ENCODE results near the gene LIPC. TPM values are rescaled to one million over a fixed set of nuclear protein-coding genes. Genes with fewer than 3 reads are reported as not detected.

Gene LIPC
- total RNA-seq, 1 donor from 2014 or later: not detected

GRCh38 chr15:58444658-58445332, 13.0 kb downstream of the LIPC start:
- Mint-ChIP-seq H3K4me1 (ENCODE audit: unreplicated experiment) (peaks cover 37% of the 10 kb centered on the region), H3K27ac (ENCODE audit: unreplicated experiment) (no peak overlapping the region), H3K4me3 (ENCODE audit: unreplicated experiment) (no peak overlapping the region), H3K27me3 (ENCODE audit: unreplicated experiment) (no peaks in the 10 kb centered on the region), H3K9me3 (ENCODE audit: unreplicated experiment) (no peaks in the 10 kb centered on the region), H3K36me3 (ENCODE audit: unreplicated experiment) (no peaks in the 10 kb centered on the region)
- TF ChIP-seq, protein P1, sequence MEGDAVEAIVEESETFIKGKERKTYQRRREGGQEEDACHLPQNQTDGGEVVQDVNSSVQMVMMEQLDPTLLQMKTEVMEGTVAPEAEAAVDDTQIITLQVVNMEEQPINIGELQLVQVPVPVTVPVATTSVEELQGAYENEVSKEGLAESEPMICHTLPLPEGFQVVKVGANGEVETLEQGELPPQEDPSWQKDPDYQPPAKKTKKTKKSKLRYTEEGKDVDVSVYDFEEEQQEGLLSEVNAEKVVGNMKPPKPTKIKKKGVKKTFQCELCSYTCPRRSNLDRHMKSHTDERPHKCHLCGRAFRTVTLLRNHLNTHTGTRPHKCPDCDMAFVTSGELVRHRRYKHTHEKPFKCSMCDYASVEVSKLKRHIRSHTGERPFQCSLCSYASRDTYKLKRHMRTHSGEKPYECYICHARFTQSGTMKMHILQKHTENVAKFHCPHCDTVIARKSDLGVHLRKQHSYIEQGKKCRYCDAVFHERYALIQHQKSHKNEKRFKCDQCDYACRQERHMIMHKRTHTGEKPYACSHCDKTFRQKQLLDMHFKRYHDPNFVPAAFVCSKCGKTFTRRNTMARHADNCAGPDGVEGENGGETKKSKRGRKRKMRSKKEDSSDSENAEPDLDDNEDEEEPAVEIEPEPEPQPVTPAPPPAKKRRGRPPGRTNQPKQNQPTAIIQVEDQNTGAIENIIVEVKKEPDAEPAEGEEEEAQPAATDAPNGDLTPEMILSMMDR (IDR thresholded peaks at IDR 0.05): no peak
- no peak for DNase-seq (ENCODE audit: extremely low spot score, unreplicated experiment)

- DNase-seq (ENCODE audit: extremely low spot score, unreplicated experiment): no peak
- Mint-ChIP-seq H3K27me3 (ENCODE audit: unreplicated experiment) (no peaks in the 10 kb centered on the region), H3K27ac (ENCODE audit: unreplicated experiment) (no peak overlapping the region), H3K4me1 (ENCODE audit: unreplicated experiment) (peaks cover 26% of the 10 kb centered on the region), H3K4me3 (ENCODE audit: unreplicated experiment) (no peak overlapping the region), H3K9me3 (ENCODE audit: unreplicated experiment) (no peaks in the 10 kb centered on the region), H3K36me3 (ENCODE audit: unreplicated experiment) (no peaks in the 10 kb centered on the region)
- TF ChIP-seq, protein P1 (IDR thresholded peaks at IDR 0.05): no peak
Observed at GRCh38 chr15:58445865-58446264, 14.1 kb downstream of the LIPC start.

DNA sequence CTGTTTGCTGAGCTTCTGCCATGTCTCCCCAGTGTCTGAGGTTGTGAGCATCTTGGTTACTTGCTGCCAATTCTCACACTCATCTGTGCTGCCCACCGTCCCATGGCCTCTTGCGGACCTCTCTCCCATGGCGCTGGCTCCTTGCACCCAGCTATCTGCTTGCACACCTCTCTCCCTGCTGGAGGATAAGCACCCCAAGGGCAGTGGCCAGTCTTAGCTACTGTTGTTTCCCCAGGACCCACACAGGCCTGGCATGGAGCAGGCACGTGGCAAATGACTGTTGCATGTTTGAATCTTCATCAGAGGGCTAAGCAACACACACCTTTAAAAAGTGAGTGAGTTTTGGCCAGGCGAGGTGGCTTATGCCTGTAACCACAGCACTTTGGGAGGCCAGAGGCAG, 14.7 kb downstream of the LIPC start:
- Mint-ChIP-seq H3K27me3 (ENCODE audit: unreplicated experiment) (no peaks in the 10 kb centered on the region), H3K4me3 (ENCODE audit: unreplicated experiment) (no peak overlapping the region), H3K9me3 (ENCODE audit: unreplicated experiment) (no peaks in the 10 kb centered on the region), H3K36me3 (ENCODE audit: unreplicated experiment) (no peaks in the 10 kb centered on the region), H3K4me1 (ENCODE audit: unreplicated experiment) (peaks cover 20% of the 10 kb centered on the region), H3K27ac (ENCODE audit: unreplicated experiment) (no peak overlapping the region)
- TF ChIP-seq, protein P1 (IDR thresholded peaks at IDR 0.05): no peak
- no peak for DNase-seq (ENCODE audit: extremely low spot score, unreplicated experiment)

DNA sequence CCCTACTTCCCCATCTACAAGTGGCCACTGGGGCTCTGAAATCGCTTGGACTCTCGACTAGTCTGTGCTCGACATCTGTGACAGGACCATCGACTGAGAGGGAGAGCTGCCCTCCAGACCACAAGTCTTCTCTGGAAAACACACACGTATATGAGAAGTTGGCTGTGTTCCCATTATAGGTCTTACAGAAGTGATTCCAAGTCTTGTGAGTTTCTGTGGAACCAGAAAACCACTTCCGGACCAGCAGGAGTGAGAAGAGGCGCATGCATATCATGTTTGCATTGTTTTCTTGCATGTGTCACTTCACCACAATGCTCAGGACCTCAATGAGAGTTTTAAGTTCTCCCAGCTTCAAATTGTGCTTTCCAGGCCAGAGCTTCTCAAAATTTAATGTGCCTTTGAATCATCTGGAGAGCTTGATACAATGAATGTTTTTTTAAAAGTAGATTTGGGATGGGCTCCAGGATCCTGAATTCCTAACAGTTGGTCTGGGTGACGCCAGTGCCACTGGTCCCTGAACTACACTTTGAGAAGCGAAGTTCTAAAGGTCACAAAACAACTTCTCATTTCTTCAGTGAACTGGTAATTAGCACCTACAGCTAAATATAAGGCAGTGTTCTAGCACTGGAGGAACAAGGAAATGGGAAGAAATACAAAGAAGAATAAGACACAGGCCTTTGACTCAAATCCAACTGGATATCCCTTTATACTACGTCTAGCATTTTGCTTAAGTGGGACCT, 15.7 kb downstream of the LIPC start:
- Mint-ChIP-seq H3K4me3 (ENCODE audit: unreplicated experiment) (no peak overlapping the region), H3K9me3 (ENCODE audit: unreplicated experiment) (no peaks in the 10 kb centered on the region), H3K4me1 (ENCODE audit: unreplicated experiment) (peaks cover 13% of the 10 kb centered on the region), H3K36me3 (ENCODE audit: unreplicated experiment) (no peaks in the 10 kb centered on the region), H3K27me3 (ENCODE audit: unreplicated experiment) (no peaks in the 10 kb centered on the region), H3K27ac (ENCODE audit: unreplicated experiment) (no peak overlapping the region)
- no peak for DNase-seq (ENCODE audit: extremely low spot score, unreplicated experiment)
- TF ChIP-seq, protein P1 (IDR thresholded peaks at IDR 0.05): no peak

GRCh38 chr15:58448331-58448730, 16.5 kb downstream of the LIPC start:
- peaks cover 12% of the 10 kb centered on the region for H3K4me1 Mint-ChIP-seq (ENCODE audit: unreplicated experiment)
- TF ChIP-seq, protein P1 (IDR thresholded peaks at IDR 0.05): no peak
- no peak overlapping the region for H3K27ac Mint-ChIP-seq (ENCODE audit: unreplicated experiment)
- H3K9me3 Mint-ChIP-seq (ENCODE audit: unreplicated experiment): no peaks in the 10 kb centered on the region
- H3K4me3 Mint-ChIP-seq (ENCODE audit: unreplicated experiment): no peak overlapping the region
- no peaks in the 10 kb centered on the region for H3K27me3 Mint-ChIP-seq (ENCODE audit: unreplicated experiment)
- DNase-seq (ENCODE audit: extremely low spot score, unreplicated experiment): no peak
- H3K36me3 Mint-ChIP-seq (ENCODE audit: unreplicated experiment): no peaks in the 10 kb centered on the region
